CD4-positive, CD25-positive, alpha-beta regulatory T cell (primary cell): ENCODE results near the gene KRT10. TPM values are rescaled to one million over a fixed set of nuclear protein-coding genes. Genes with fewer than 3 reads are reported as not detected.

Experiments used
- ATAC-seq, 2 donors: fragments of 150-1000 bp; cut with Tn5 transposase; one replicate each; pipeline ENCODE4 v1.10.0; 2021; ENCODE audit warnings: low read depth in 2 of 2, moderate number of reproducible peaks in 2 of 2, moderate library complexity in 1 of 2
- DNase-seq, 3 donors: peaks; one replicate each; pipeline versions ENCODE4 v3.0.0 to v3.0.0-alpha.2; 2012 to 2022; ENCODE audit warnings: mixed read lengths in 1 of 3
- H3K27ac ChIP-seq: one replicate; pipeline ENCODE4 v1.7.0; 2013; ENCODE audit warnings: mild to moderate bottlenecking, low read length; ENCODE audit not compliant: insufficient read depth, poor library complexity, severe bottlenecking
- H3K27me3 ChIP-seq: one replicate; pipeline ENCODE4 v1.7.0; 2013; ENCODE audit warnings: low read length; ENCODE audit not compliant: control insufficient read depth, insufficient read depth
- H3K36me3 ChIP-seq: one replicate; pipeline ENCODE4 v1.7.0; 2013; ENCODE audit warnings: mild to moderate bottlenecking, low read length, moderate library complexity; ENCODE audit not compliant: control insufficient read depth, insufficient read depth
- H3K4me1 ChIP-seq: 2 replicates; pipeline ENCODE4 v1.7.0; 2013; ENCODE audit warnings: mild to moderate bottlenecking, low read length; ENCODE audit not compliant: insufficient read depth, control insufficient read depth, poor library complexity, severe bottlenecking
- H3K4me3 ChIP-seq: one replicate; pipeline ENCODE4 v1.7.0; 2013; ENCODE audit warnings: low read depth, mild to moderate bottlenecking, low read length, moderate library complexity
- H3K9me3 ChIP-seq, 2 experiments: 1 replicate in 1 of 2; 2 replicates in 1 of 2; pipeline ENCODE4 v1.7.0; 2013; ENCODE audit warnings: low read length in 2 of 2, mild to moderate bottlenecking in 1 of 2, moderate library complexity in 1 of 2; ENCODE audit not compliant: control insufficient read depth in 2 of 2
- H3K27ac Mint-ChIP-seq, 3 donors: one replicate each; pipeline ENCODE4 v1.8.0; 2020 to 2022; ENCODE audit warnings: mild to moderate bottlenecking in 3 of 3, mixed read lengths in 3 of 3, moderate library complexity in 2 of 3
- H3K27me3 Mint-ChIP-seq: one replicate; pipeline ENCODE4 v1.8.0; 2022; ENCODE audit warnings: mild to moderate bottlenecking, mixed read lengths
- H3K36me3 Mint-ChIP-seq: one replicate; pipeline ENCODE4 v1.8.0; 2020; ENCODE audit warnings: mixed read lengths
- H3K4me1 Mint-ChIP-seq, 4 donors: one replicate each; pipeline ENCODE4 v1.8.0; 2020 to 2022; ENCODE audit warnings: mixed read lengths in 4 of 4, mild to moderate bottlenecking in 1 of 4
- H3K4me3 Mint-ChIP-seq, 4 donors: one replicate each; pipeline ENCODE4 v1.8.0; 2020 to 2022; ENCODE audit warnings: mild to moderate bottlenecking in 4 of 4, mixed read lengths in 4 of 4, moderate library complexity in 3 of 4
- H3K9me3 Mint-ChIP-seq, 7 donors: one replicate each; pipeline ENCODE4 v1.8.0; 2020 to 2022; ENCODE audit warnings: mixed read lengths in 7 of 7, mild to moderate bottlenecking in 3 of 7, moderate library complexity in 2 of 7
- polyA plus RNA-seq, 4 donors: library from polyadenylated mRNA; unstranded; fragments of 300-500 nt; fragmentation: Illumina TruSeq; gene quantifications; one replicate each; pipeline ENCODE4 v1.2.3, GENCODE V29; 2021
- total RNA-seq: library from RNA; stranded (reverse); gene quantifications from one replicate; pipeline ENCODE4 v1.2.3, GENCODE V29; 2022

Gene KRT10
- total and polyA plus RNA-seq, 5 donors from 2014 or later: 28.1 to 172 (median 139) TPM

- no peak within 1 kb of the TSS for H3K4me3 Mint-ChIP-seq
- peaks cover 0 to 7% (median 3%) of the 10 kb centered on the region in 4 donors for H3K4me1 Mint-ChIP-seq
- H3K36me3 Mint-ChIP-seq: no peaks in the 10 kb centered on the region
- peaks cover 65% of the 10 kb centered on the region for H3K27me3 Mint-ChIP-seq
- Histone ChIP-seq H3K9me3 (no peaks in the 10 kb centered on the region), H3K27ac (no peak within 1 kb of the TSS), H3K4me3 (no peak within 1 kb of the TSS), H3K27me3 (peaks cover 25% of the 10 kb centered on the region), H3K36me3 (no peaks in the 10 kb centered on the region), H3K4me1 (peaks cover 6% of the 10 kb centered on the region)
- peak within 1 kb of the TSS in 1 of 3 donors; percentile 39 for H3K27ac Mint-ChIP-seq
- ATAC-seq: no peak
- H3K9me3 Mint-ChIP-seq: peaks cover 0 to 3% (median 0%) of the 10 kb centered on the region in 7 donors
- DNase-seq: no peak
These were observed 40.0 kb downstream of the KRT10 start, which contains the start of gene KRT27 for GRCh38 chr17:40782450-40782849. Gene KRT27 (minus strand): TSS chr17:40782550. CDS start chr17:40782493, 57 bp downstream.

- H3K4me1 Mint-ChIP-seq: peaks cover 0 to 7% (median 0%) of the 10 kb centered on the region in 4 donors
- H3K27me3 Mint-ChIP-seq: peaks cover 81% of the 10 kb centered on the region
- H3K27ac Mint-ChIP-seq: no peak overlapping the region
- peak overlapping the region in 3 of 4 donors; percentile 16 to 71 (median 39) for H3K4me3 Mint-ChIP-seq
- Histone ChIP-seq H3K9me3 (no peaks in the 10 kb centered on the region), H3K4me3 (peak overlapping the region; percentile 26), H3K27ac (no peak overlapping the region), H3K27me3 (peaks cover 32% of the 10 kb centered on the region), H3K36me3 (no peaks in the 10 kb centered on the region), H3K4me1 (peaks cover 6% of the 10 kb centered on the region)
- ATAC-seq (no peak), DNase-seq (peak in 1 of 3 donors; percentile 33)
- H3K36me3 Mint-ChIP-seq: no peaks in the 10 kb centered on the region
- peaks cover 0 to 2% (median 0%) of the 10 kb centered on the region in 7 donors for H3K9me3 Mint-ChIP-seq
These were observed 43.1 kb downstream of the KRT10 start for GRCh38 chr17:40779181-40779909.

GRCh38 chr17:40778461-40778860, 44.0 kb downstream of the KRT10 start:
- Mint-ChIP-seq H3K36me3 (no peaks in the 10 kb centered on the region), H3K27ac (no peak overlapping the region), H3K4me3 (no peak overlapping the region), H3K9me3 (peaks cover 0 to 2% (median 0%) of the 10 kb centered on the region in 7 donors), H3K4me1 (peaks cover 0 to 7% (median 0%) of the 10 kb centered on the region in 4 donors), H3K27me3 (peaks cover 85% of the 10 kb centered on the region)
- DNase-seq (no peak), ATAC-seq (no peak)
- no peak overlapping the region for H3K27ac ChIP-seq
- no peaks in the 10 kb centered on the region for H3K36me3 ChIP-seq
- H3K4me1 ChIP-seq: peaks cover 6% of the 10 kb centered on the region
- H3K4me3 ChIP-seq: no peak overlapping the region
- peaks cover 32% of the 10 kb centered on the region for H3K27me3 ChIP-seq
- no peaks in the 10 kb centered on the region for H3K9me3 ChIP-seq

- H3K27me3 Mint-ChIP-seq: peaks cover 81% of the 10 kb centered on the region
- no peak overlapping the region for H3K27ac Mint-ChIP-seq
- H3K27ac ChIP-seq: no peak overlapping the region
These were observed 44.4 kb downstream of the KRT10 start for GRCh38 chr17:40777971-40778370.

GRCh38 chr17:40777459-40777858, 45.0 kb downstream of the KRT10 start:
- no peak overlapping the region for H3K27ac ChIP-seq
- Mint-ChIP-seq H3K27me3 (peaks cover 81% of the 10 kb centered on the region), H3K36me3 (no peaks in the 10 kb centered on the region), H3K4me3 (no peak overlapping the region), H3K4me1 (peaks cover 0 to 7% (median 0%) of the 10 kb centered on the region in 4 donors), H3K9me3 (peaks cover 0 to 2% (median 0%) of the 10 kb centered on the region in 7 donors), H3K27ac (peak overlapping the region in 1 of 3 donors; percentile 52)
- no peaks in the 10 kb centered on the region for H3K9me3 ChIP-seq
- no peak for DNase-seq
- H3K4me3 ChIP-seq: no peak overlapping the region
- no peaks in the 10 kb centered on the region for H3K36me3 ChIP-seq
- ATAC-seq: no peak
- peaks cover 6% of the 10 kb centered on the region for H3K4me1 ChIP-seq
- H3K27me3 ChIP-seq: peaks cover 29% of the 10 kb centered on the region

More at GRCh38 chr17:40777971-40778370, 44.4 kb downstream of the KRT10 start:
- Mint-ChIP-seq H3K4me1 (peaks cover 0 to 7% (median 0%) of the 10 kb centered on the region in 4 donors), H3K36me3 (no peaks in the 10 kb centered on the region), H3K4me3 (peak overlapping the region in 1 of 4 donors; percentile 44), H3K9me3 (peaks cover 0 to 2% (median 0%) of the 10 kb centered on the region in 7 donors)
- H3K4me1 ChIP-seq: peaks cover 6% of the 10 kb centered on the region
- no peaks in the 10 kb centered on the region for H3K36me3 ChIP-seq
- peaks cover 30% of the 10 kb centered on the region for H3K27me3 ChIP-seq
- no peak for ATAC-seq
- H3K9me3 ChIP-seq: no peaks in the 10 kb centered on the region
- DNase-seq: no peak
- no peak overlapping the region for H3K4me3 ChIP-seq

- no peak for ATAC-seq
These were observed 46.5 kb downstream of the KRT10 start for GRCh38 chr17:40775945-40776344.

GRCh38 chr17:40772101-40772500, 50.3 kb downstream of the KRT10 start, which contains the start of gene KRT26:
Gene KRT26 (minus strand): TSS chr17:40772201. CDS start chr17:40772113, 88 bp downstream.
- no peaks in the 10 kb centered on the region for H3K36me3 Mint-ChIP-seq
- DNase-seq: no peak
- no peak within 1 kb of the TSS for H3K27ac ChIP-seq
- no peaks in the 10 kb centered on the region for H3K9me3 ChIP-seq
- H3K27ac Mint-ChIP-seq: no peak within 1 kb of the TSS
- H3K4me3 ChIP-seq: no peak within 1 kb of the TSS
- H3K9me3 Mint-ChIP-seq: no peaks in the 10 kb centered on the region
- H3K27me3 Mint-ChIP-seq: peaks cover 52% of the 10 kb centered on the region
- no peak for ATAC-seq
- no peak within 1 kb of the TSS for H3K4me3 Mint-ChIP-seq
- no peaks in the 10 kb centered on the region for H3K36me3 ChIP-seq
- H3K27me3 ChIP-seq: peaks cover 28% of the 10 kb centered on the region
- H3K4me1 ChIP-seq: no peaks in the 10 kb centered on the region
- no peaks in the 10 kb centered on the region for H3K4me1 Mint-ChIP-seq

More at GRCh38 chr17:40775945-40776344, 46.5 kb downstream of the KRT10 start:
- Mint-ChIP-seq H3K27ac (no peak overlapping the region), H3K9me3 (no peaks in the 10 kb centered on the region), H3K27me3 (peaks cover 77% of the 10 kb centered on the region), H3K4me1 (peaks cover 0 to 7% (median 0%) of the 10 kb centered on the region in 4 donors), H3K4me3 (no peak overlapping the region), H3K36me3 (no peaks in the 10 kb centered on the region)
- DNase-seq: no peak
- Histone ChIP-seq H3K4me3 (no peak overlapping the region), H3K4me1 (peaks cover 6% of the 10 kb centered on the region), H3K27me3 (peaks cover 28% of the 10 kb centered on the region), H3K36me3 (no peaks in the 10 kb centered on the region), H3K9me3 (no peaks in the 10 kb centered on the region), H3K27ac (no peak overlapping the region)
